ENCODE results near the gene THAP7.

DNA sequence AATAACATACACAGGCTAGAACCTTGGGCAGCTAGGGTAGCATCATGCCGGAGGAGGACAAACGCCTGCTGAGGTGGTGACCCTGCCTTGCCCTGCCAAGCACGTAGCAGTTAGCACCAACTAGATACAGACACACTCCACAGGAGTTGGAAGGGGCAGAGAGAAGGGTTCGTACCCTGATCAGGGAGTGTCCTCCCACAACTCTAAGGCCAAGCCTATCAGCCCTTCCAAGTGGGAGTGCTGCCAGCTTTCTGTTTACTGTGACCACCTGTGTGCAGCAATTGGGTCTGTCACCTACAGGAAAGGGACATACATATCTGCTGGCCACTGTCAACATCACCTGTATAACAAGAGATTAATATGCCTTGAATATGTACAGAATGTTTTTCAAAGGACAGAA lies 1.9 kb upstream of the THAP7 start:
- TF ChIP-seq, protein P1, sequence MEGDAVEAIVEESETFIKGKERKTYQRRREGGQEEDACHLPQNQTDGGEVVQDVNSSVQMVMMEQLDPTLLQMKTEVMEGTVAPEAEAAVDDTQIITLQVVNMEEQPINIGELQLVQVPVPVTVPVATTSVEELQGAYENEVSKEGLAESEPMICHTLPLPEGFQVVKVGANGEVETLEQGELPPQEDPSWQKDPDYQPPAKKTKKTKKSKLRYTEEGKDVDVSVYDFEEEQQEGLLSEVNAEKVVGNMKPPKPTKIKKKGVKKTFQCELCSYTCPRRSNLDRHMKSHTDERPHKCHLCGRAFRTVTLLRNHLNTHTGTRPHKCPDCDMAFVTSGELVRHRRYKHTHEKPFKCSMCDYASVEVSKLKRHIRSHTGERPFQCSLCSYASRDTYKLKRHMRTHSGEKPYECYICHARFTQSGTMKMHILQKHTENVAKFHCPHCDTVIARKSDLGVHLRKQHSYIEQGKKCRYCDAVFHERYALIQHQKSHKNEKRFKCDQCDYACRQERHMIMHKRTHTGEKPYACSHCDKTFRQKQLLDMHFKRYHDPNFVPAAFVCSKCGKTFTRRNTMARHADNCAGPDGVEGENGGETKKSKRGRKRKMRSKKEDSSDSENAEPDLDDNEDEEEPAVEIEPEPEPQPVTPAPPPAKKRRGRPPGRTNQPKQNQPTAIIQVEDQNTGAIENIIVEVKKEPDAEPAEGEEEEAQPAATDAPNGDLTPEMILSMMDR (IDR thresholded peaks at IDR 0.05; ENCODE audit: low read depth, low read length), result no peak
- no peak for TF ChIP-seq EZH2phosphoT487 (IDR thresholded peaks at IDR 0.05; ENCODE audit: low read depth)
